Hematopoietic multipotent progenitor cell treated with erythropoietin and hydrocortisone succinate and interleukin-3 and kit ligand, for 4 days (in vitro differentiated cells): ENCODE measurements around the gene NXPH4.

Experiments
- DNase-seq: peaks from one replicate; pipeline ENCODE4 v3.0.0-alpha.2; 2015

Gene NXPH4

DNA sequence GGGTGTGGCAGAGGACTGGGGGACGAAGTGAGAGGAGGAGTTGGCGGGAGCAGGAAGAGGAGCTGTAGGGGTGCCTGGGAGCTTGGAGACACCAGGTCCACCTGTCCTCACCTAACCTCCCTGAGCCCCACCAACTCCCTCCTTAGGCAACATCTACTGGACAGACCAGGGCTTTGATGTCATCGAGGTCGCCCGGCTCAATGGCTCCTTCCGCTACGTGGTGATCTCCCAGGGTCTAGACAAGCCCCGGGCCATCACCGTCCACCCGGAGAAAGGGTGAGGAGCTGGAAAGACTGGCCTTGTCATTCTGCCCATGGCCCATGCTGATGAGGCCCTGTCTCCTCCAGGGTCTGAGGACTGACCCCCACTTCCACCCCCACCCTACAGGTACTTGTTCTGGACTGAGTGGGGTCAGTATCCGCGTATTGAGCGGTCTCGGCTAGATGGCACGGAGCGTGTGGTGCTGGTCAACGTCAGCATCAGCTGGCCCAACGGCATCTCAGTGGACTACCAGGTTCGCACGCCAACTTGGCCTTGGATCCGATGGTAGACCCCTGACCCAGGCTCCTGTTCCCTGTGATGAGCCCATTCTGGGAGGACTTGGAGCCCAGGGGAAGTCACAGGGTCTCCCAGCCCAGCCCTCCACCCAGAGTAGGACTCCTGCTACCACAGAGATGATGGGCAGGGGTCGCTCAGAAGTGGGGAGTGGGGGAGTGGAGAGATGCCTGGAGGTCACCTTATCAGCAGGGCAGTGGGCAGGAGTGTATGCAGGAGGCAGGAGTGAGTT lies 32.5 kb upstream of the NXPH4 start:
- DNase-seq, result no peak

DNA sequence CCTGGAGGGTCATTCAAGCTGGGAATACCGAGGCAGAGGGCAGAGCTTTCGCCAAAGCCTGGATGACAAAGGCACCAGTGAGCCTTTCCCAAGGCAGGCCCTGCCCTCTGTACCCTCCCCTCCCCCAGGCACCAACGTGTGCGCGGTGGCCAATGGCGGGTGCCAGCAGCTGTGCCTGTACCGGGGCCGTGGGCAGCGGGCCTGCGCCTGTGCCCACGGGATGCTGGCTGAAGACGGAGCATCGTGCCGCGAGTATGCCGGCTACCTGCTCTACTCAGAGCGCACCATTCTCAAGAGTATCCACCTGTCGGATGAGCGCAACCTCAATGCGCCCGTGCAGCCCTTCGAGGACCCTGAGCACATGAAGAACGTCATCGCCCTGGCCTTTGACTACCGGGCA lies 31.2 kb upstream of the NXPH4 start:
- DNase-seq, result no peak

DNA sequence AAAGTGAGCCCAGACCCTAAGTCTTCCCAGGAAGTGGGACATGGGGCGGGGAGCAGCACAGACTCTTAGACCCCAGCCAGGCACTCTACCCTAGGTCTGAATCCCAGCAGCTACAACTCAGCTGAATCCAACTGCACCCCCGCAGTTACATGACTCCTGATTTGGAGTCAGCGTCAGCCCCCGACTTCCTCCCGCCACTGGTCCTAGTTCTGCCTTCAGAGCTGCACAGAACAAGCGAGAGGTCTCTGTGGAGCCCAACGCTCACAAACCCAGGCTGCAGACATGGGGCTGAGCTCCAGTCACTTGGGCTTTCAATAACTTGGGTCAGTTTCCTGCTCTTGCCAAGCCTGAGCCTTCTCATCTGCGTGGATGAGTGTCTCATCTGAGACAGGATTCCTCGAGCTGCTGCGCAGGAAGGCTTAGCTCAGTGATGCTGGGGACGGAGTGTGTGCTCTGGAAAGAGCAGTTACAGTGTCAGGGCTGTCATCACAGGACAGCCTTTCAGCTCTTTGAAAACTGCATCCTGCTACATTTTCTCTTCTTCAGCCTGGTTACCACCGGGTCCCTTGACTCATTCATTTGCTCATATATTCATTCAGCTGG lies 30.6 kb upstream of the NXPH4 start:
- no peak for DNase-seq

DNA sequence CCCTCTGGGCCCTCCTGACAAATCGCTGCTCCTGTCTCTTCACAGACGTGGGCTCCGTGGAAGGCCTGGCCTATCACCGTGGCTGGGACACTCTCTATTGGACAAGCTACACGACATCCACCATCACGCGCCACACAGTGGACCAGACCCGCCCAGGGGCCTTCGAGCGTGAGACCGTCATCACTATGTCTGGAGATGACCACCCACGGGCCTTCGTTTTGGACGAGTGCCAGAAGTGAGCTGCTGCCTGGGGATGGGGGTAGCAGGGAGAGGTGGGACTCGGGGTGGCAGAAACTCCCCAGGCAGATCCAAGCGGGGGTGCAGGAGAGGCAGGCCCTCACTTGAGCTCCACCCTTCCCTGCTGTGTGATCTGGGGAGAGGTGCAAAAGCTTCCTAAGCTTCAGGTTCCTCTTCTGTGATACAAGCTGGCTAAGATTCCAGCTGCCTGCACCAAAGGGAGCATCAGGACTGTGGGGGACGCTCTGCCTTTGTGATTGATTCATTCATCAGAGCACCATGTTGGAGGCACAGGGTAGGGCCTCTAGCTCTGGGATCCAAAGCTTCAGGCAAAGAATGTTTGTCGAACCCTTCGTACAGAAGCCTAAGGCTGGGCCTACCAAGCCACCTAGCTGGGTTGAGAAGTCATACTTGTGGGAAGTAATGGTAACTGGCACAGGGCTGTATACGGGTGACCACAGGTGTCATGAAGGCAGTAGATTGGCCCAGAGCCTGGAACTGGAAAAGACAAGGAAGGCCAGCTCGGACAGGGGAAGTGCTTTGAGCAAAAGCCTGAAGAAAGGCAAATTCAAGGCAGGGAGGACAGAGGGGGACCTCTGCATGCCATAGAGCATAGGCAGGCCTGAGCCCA lies 29.1 kb upstream of the NXPH4 start:
- DNase-seq, result no peak

DNA sequence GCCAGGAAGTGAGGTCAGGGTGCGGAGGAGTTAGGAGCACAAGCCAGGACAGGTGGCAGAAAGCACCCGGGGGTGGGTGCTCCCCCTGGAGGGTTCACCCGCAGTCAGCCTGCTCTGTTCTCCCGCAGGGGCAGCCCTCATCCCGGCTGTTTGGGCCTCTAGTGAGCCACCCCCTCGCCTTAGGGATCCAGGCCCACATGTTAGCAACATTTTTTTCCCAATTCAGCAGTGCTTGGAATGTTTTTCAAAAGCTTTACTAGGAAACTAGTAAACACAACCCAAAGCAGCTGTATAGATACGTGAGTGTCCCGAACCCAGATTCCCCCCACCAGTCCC lies 28.5 kb upstream of the NXPH4 start:
- DNase-seq, result no peak

DNA sequence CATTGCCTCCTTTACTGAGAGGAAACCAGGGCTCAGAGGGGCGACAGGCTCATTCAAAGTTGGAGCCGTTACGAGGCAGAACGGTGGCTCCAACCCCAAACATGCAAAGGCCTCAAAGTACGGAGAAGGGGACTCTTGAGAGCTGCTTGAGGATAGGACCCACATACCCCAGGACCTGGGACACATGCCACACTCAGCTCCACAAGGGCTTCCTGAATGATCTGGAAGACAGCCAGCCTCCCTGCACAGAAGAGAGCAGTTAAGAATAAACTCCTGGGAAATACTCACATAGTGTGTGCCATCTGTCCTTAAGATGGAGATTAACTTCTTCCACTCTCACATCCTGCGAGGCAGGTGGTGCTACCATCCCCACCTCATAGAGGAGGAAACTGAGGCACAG lies 26.6 kb upstream of the NXPH4 start:
- peak; percentile 28 for DNase-seq

DNA sequence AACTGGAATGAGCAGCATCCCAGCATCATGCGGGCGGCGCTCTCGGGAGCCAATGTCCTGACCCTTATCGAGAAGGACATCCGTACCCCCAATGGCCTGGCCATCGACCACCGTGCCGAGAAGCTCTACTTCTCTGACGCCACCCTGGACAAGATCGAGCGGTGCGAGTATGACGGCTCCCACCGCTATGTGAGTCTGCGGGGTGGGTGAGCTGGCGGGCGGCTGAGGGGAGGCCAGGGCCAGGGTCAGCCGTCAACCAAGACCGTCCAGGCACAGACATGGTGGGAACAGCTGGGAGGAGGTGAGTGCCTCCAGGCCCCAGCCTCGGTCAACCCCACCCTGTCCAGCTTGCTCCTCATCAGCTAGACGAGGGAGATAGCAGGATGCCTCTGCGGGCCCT lies 25.8 kb upstream of the NXPH4 start:
- no peak for DNase-seq

DNA sequence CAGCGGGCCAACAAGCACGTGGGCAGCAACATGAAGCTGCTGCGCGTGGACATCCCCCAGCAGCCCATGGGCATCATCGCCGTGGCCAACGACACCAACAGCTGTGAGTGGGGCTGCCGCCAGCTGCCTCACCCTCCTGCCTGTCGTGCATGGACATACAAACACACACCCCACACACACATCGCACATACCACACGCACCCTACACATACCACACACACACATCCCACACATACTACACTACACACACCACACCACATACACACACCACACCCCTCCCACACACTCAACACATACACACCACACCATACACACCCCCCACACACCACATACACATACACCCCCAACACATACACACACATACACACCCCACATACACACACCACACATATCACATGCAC lies 25.2 kb upstream of the NXPH4 start:
- DNase-seq, result no peak

DNA sequence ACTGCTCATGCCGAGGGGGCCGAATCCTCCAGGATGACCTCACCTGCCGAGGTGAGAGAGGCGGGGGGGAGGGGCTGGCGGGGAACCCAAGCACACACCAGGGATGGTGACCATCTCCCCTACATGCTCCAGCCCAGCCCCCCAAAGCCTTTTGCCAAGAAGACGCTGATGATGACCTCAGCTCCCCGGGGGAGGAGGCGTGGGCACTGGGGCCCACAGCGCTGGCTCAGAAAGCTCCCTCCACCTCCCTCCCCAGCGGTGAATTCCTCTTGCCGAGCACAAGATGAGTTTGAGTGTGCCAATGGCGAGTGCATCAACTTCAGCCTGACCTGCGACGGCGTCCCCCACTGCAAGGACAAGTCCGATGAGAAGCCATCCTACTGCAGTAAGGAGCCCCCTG lies 23.7 kb upstream of the NXPH4 start:
- no peak for DNase-seq

DNA sequence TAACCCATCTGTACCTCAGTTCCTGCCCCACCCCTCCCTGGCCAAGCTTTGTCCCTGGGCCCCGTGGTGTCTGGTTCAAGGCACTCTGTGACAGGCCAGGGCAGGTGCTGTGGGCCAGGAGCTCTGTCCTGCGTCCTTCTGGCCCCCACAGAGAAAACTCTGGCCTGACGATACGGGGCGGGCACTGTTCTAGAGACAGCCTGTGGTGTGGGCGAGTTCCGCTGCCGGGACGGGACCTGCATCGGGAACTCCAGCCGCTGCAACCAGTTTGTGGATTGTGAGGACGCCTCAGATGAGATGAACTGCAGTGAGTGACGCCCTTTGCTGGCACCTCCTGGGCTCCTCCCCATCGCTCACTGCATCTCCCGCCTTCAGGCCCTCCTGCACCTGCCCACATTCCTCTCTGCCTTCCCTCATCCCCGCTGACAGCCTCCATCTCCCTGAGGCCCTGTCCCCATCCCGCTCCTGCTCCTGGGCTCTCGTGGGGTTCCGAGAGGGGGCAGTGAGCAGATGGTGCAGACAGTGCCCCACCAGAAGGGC lies 22.8 kb upstream of the NXPH4 start:
- no peak for DNase-seq

DNA sequence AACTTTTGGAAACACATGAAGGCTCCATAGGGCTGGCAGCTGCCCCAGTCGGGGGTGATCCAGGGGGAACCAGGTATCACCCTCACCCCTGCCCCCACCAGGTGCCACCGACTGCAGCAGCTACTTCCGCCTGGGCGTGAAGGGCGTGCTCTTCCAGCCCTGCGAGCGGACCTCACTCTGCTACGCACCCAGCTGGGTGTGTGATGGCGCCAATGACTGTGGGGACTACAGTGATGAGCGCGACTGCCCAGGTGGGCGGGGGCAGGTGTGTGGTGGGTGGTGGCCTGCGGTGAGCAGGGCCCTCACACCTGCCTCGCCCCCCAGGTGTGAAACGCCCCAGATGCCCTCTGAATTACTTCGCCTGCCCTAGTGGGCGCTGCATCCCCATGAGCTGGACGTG lies 22.3 kb upstream of the NXPH4 start:
- no peak for DNase-seq

DNA sequence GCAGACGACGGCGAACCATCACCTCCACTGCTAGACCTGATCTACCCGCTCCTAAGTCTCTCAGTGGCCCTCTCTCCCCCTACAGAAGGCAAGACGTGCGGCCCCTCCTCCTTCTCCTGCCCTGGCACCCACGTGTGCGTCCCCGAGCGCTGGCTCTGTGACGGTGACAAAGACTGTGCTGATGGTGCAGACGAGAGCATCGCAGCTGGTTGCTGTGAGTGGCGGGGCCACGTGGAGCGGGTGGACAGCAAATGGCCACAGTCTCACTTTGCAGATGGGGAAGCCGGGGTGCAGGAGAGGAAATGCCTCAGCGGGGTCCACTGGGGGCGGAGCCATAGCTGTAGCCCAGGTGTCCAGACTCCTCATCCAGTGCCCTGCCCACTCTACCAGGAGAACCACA lies 21.4 kb upstream of the NXPH4 start:
- DNase-seq, result no peak

DNA sequence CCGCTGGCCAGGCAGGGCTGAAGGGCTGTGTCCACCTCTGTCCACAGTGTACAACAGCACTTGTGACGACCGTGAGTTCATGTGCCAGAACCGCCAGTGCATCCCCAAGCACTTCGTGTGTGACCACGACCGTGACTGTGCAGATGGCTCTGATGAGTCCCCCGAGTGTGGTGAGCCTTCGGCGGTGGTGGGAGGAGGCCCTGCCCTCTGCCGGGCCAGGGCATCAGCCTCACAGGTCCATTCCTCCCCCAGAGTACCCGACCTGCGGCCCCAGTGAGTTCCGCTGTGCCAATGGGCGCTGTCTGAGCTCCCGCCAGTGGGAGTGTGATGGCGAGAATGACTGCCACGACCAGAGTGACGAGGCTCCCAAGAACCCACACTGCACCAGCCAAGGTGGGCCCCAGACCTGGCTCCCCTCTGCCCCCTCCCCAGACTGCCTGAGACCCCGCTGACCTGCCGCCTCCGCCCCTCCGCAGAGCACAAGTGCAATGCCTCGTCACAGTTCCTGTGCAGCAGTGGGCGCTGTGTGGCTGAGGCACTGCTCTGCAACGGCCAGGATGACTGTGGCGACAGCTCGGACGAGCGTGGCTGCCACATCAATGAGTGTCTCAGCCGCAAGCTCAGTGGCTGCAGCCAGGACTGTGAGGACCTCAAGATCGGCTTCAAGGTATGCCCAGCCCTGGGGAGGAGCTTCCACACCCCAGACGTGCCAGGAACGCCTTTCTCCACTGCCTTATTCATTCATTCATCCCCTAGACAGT lies 20.8 kb upstream of the NXPH4 start:
- no peak for DNase-seq

DNA sequence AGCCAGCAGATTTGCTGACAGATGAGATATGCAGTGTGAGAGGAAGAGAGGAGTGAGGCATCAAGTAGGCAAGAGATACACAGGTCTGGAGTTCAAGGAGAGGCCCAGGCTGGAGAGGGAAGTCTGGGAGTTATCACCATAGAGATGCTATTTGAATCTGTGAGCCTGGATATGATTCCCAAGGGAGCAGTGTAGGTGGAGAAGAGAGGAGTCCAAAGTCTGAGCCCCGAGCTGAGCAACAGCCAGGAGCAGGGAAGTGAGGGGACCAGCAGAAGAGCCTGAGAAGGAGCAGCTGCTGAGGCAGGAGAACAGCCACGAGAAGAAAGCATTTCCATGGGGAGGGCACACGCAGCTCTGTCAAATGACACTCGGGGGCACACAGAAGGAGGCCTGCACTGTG lies 20.2 kb upstream of the NXPH4 start:
- no peak for DNase-seq

DNA sequence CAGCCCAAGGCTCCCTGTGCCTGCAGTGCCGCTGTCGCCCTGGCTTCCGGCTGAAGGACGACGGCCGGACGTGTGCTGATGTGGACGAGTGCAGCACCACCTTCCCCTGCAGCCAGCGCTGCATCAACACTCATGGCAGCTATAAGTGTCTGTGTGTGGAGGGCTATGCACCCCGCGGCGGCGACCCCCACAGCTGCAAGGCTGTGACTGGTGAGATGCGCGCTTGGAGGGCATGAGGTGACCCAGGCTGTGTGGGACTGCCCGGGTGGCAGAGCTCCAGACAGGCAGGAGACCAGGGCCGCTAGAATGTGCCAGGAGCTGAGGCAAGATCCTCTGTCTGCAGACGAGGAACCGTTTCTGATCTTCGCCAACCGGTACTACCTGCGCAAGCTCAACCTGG lies 19.6 kb upstream of the NXPH4 start:
- DNase-seq, result no peak

DNA sequence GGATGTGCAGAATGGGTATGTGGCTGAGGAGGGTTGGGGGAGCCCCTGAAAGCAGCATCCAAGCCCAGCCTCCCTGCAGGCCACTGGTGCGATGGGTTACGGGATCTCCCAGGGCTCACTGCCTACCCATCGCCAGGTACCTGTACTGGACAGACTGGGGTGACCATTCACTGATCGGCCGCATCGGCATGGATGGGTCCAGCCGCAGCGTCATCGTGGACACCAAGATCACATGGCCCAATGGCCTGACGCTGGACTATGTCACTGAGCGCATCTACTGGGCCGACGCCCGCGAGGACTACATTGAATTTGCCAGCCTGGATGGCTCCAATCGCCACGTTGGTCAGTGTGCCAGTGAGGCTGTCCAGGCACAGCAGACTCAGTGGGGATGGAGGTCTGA lies 18.3 kb upstream of the NXPH4 start:
- no peak for DNase-seq

DNA sequence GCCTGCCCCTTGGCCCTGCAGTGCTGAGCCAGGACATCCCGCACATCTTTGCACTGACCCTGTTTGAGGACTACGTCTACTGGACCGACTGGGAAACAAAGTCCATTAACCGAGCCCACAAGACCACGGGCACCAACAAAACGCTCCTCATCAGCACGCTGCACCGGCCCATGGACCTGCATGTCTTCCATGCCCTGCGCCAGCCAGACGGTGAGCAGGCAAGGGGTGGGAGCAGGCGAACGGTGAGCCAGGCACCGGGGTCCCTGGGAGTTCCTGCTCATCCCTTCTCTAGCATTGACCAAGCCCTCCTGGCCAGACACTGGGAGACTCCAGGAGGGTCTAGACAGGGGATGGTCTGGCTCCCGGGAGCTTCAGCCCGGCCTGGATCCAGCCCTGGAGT lies 17.4 kb upstream of the NXPH4 start:
- no peak for DNase-seq

DNA sequence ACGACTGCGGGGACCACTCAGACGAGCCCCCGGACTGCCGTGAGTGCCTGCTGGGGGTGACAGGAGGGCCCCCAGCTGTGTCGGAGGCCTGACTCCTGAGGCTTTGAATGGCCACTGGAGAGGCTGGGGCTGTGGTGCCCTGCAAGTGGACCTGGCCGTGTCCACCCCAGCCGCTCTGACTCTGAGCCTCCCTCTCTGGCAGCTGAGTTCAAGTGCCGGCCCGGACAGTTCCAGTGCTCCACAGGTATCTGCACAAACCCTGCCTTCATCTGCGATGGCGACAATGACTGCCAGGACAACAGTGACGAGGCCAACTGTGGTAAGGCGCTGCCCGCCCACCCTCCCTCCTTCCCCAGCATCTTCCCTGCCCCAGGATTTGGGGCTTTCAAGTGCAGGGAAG lies 16.1 kb upstream of the NXPH4 start:
- no peak for DNase-seq

DNA sequence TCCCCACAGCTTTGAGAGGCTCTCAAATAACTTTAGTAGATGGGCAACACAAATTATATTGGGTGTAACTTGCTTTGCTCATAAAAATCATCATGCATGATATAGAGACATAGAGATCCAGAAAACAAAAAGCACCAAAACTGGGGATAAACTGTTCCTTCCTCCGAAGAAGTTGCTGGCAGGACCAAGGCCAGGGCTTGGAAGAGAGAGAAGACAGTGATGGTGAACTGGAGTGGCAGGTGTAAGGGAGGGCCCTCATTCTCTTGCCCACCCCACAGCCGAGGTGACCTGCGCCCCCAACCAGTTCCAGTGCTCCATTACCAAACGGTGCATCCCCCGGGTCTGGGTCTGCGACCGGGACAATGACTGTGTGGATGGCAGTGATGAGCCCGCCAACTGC lies 15.4 kb upstream of the NXPH4 start:
- DNase-seq, result no peak

DNA sequence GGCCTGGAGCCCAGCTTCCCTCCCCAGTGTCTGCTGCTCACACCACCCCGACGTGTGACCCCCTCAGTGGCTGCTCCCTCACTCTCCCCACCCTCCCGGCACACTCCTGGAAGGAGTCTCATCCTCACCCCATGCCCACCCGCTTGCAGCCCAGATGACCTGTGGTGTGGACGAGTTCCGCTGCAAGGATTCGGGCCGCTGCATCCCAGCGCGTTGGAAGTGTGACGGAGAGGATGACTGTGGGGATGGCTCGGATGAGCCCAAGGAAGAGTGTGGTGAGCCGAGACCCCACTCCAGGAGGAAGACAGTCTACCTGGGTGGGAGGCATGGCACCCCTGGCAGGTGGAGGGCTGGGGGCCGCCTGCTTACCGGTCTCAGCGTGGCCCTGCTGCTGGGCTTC lies 15.0 kb upstream of the NXPH4 start:
- DNase-seq, result no peak

DNA sequence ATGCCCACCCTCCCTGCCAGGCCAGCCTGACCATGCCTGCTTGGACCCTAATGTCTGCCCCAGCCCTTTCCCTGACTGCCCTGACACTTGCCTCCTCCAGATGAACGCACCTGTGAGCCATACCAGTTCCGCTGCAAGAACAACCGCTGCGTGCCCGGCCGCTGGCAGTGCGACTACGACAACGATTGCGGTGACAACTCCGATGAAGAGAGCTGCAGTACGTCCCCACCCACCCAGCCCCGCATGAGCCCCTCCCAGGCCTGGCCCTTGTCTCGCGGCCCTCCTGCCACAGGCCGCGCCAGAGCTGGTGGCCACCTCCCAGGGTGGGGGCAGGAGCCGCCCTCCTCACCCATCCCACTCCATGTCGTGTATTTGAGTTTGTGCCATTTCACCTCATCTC lies 14.3 kb upstream of the NXPH4 start:
- DNase-seq, result no peak

DNA sequence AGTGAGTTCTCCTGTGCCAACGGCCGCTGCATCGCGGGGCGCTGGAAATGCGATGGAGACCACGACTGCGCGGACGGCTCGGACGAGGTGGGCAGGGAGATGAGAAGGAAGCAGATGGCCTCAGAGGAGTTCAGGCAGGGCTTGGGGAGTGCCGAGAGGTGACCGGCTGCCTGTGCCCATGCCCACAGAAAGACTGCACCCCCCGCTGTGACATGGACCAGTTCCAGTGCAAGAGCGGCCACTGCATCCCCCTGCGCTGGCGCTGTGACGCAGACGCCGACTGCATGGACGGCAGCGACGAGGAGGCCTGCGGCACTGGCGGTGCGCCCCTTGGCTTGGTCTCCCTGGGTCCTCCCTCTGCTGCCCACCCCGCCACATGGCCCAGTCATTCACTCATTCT lies 13.4 kb upstream of the NXPH4 start:
- no peak for DNase-seq

DNA sequence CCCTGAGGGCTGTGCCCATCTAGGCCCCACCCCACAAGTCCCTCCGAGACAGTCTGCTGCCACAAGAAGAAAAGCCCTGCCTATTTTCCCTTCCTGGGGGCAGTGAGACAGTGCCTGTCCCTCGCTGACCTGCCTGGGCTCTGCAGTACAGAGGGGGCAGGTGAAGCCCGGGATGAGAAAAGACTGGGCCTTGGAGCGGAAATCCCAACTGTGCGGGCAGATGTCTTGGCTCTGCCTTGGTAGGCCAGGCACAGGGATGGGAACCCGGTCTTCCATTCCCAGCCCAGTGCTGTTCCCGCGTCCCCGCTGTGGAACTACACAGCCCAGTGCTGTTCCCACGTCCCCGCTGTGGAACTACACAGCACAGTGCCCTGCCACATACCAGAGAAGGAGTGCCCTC lies 12.8 kb upstream of the NXPH4 start:
- no peak for DNase-seq
